Stimulated activated CD4-positive, alpha-beta T cell treated with anti-CD3 and anti-CD28 coated beads, Interleukin-1b, Interleukin-23, amount 100 ng/mL, for 1 hour (primary cell): ENCODE measurements around the gene FXYD5.
"Not testable (repeated sequence)": the region's sequence is repeated elsewhere in the genome, so short reads cannot be mapped to it uniquely, and the experiment has no call there.

Source experiments
- DNase-seq, 2 donors: peaks; one replicate each; pipeline ENCODE4 v3.0.0-alpha.2; 2020; ENCODE audit warnings: low read depth in 2 of 2

The FXYD5 gene

GRCh38 chr19:35136977-35137702, 17.4 kb upstream of the FXYD5 start:
- DNase-seq = no peak

- no peak for DNase-seq
These were observed 16.1 kb upstream of the FXYD5 start, which contains the start of gene FXYD1 for GRCh38 chr19:35138305-35138892. TSS of gene FXYD1 (plus strand) at chr19:35138824. CDS start at chr19:35140080, 1,256 bp downstream.

- DNase-seq = no peak
These were observed 14.2 kb upstream of the FXYD5 start for GRCh38 chr19:35140207-35140961.

- DNase-seq = peak; percentile 96 to 99
These were observed 13.3 kb upstream of the FXYD5 start for GRCh38 chr19:35140962-35141836.

- no peak for DNase-seq
These were observed 12.5 kb upstream of the FXYD5 start for GRCh38 chr19:35141837-35142605.

- peak; percentile 52 for DNase-seq
These were observed 11.8 kb upstream of the FXYD5 start for GRCh38 chr19:35142606-35143230.

- no peak for DNase-seq
These were observed 11.3 kb upstream of the FXYD5 start, which contains the start of gene FXYD7 for GRCh38 chr19:35143231-35143715. TSS of gene FXYD7 (plus strand) at chr19:35143255. CDS start at chr19:35143334, 79 bp downstream.

GRCh38 chr19:35143818-35144217, 10.7 kb upstream of the FXYD5 start:
- DNase-seq = no peak

- DNase-seq = no peak
These were observed 10.3 kb upstream of the FXYD5 start for GRCh38 chr19:35144259-35144599.

GRCh38 chr19:35144600-35145436, 9.7 kb upstream of the FXYD5 start:
- DNase-seq = no peak

GRCh38 chr19:35146746-35147459, 7.6 kb upstream of the FXYD5 start:
- DNase-seq = no peak

- no peak for DNase-seq
These were observed 5.1 kb upstream of the FXYD5 start for GRCh38 chr19:35149463-35149862.

- no peak for DNase-seq
These were observed 4.1 kb upstream of the FXYD5 start for GRCh38 chr19:35150445-35150844.

GRCh38 chr19:35151273-35152065, 3.1 kb upstream of the FXYD5 start:
- no peak for DNase-seq

- DNase-seq = not testable (repeated sequence)
These were observed 1.4 kb upstream of the FXYD5 start for GRCh38 chr19:35153129-35153522.

GRCh38 chr19:35153701-35154524, 622 bp upstream of the FXYD5 start:
- DNase-seq = peak; percentile 41 to 56

- no peak for DNase-seq
These were observed 906 bp downstream of the FXYD5 start for GRCh38 chr19:35155441-35155840.
